Neural cell (in vitro differentiated cells): Measurements from ENCODE around the gene UBE2H. TPM values are rescaled to one million over a fixed set of nuclear protein-coding genes. Genes with fewer than 3 reads are reported as not detected.

Experiments used
- H2AFZ ChIP-seq: fragments of 200-600, 300-800 bp; sonication (generic), shearing (Covaris generic); 2 replicates; pipeline ENCODE4 v1.6.0; 2014; ENCODE audit warnings: low read depth, mild to moderate bottlenecking, antibody characterized with exemption, low read length, moderate library complexity
- H3F3A ChIP-seq: fragments of 200-600 bp; shearing (Covaris generic); 2 replicates; pipeline ENCODE4 v1.6.1; 2016; ENCODE audit warnings: mild to moderate bottlenecking, moderate library complexity, mixed read lengths, antibody characterized with exemption, low read length; ENCODE audit not compliant: insufficient read depth, poor library complexity, severe bottlenecking
- H3K27ac ChIP-seq: fragments of 200-600, 300-800 bp; sonication (generic), shearing (Covaris generic); 2 replicates; pipeline ENCODE4 v1.5.1; 2014; ENCODE audit warnings: mild to moderate bottlenecking, low read length, moderate library complexity
- H3K27me3 ChIP-seq: fragments of 300-800, 200-600 bp; sonication (generic), shearing (Covaris generic); 2 replicates; pipeline ENCODE4 v1.6.0; 2014; ENCODE audit warnings: mild to moderate bottlenecking, low read depth, low read length, moderate library complexity; ENCODE audit not compliant: insufficient read depth
- H3K36me3 ChIP-seq: fragments of 300-800, 200-600 bp; sonication (generic), shearing (Covaris generic); 2 replicates; pipeline ENCODE4 v1.5.1; 2014; ENCODE audit warnings: mild to moderate bottlenecking, antibody characterized with exemption, low read length, moderate library complexity; ENCODE audit not compliant: insufficient read depth
- H3K4me2 ChIP-seq: fragments of 300-800, 200-600 bp; sonication (generic), shearing (Covaris generic); 2 replicates; pipeline ENCODE4 v1.6.0; 2014; ENCODE audit warnings: mild to moderate bottlenecking, low read length
- H3K4me3 ChIP-seq: fragments of 300-800, 200-600 bp; sonication (generic), shearing (Covaris generic); 2 replicates; pipeline ENCODE4 v1.5.1; 2014; ENCODE audit warnings: mild to moderate bottlenecking, low read length, moderate library complexity
- H3K79me2 ChIP-seq: fragments of 200-600 bp; shearing (Covaris generic); replicated peaks from 2 replicates; pipeline ENCODE4 v1.6.0; 2014; ENCODE audit warnings: mild to moderate bottlenecking, low read length, moderate library complexity; ENCODE audit not compliant: insufficient read depth
- H3K9ac ChIP-seq: fragments of 300-800, 200-600 bp; sonication (generic), shearing (Covaris generic); 2 replicates; pipeline ENCODE4 v1.6.1; 2016; ENCODE audit warnings: mild to moderate bottlenecking, low read length, mixed read lengths
- H3K9me2 ChIP-seq: fragments of 200-600 bp; shearing (Covaris generic); 2 replicates; pipeline ENCODE4 v1.6.1; 2016; ENCODE audit warnings: mild to moderate bottlenecking, low read length, mixed read lengths; ENCODE audit not compliant: insufficient read depth
- H3K9me3 ChIP-seq: fragments of 200-600, 300-800 bp; sonication (generic), shearing (Covaris generic); 2 replicates; pipeline ENCODE4 v1.6.1; 2016; ENCODE audit warnings: mild to moderate bottlenecking, mixed run types, low read length, moderate library complexity, mixed read lengths
- H4K20me1 ChIP-seq: fragments of 200-600 bp; shearing (Covaris generic); 2 replicates; pipeline ENCODE4 v1.6.1; 2016; ENCODE audit warnings: mild to moderate bottlenecking, mixed run types; ENCODE audit not compliant: insufficient read depth
- EP300 ChIP-seq: fragments of 450-650 bp; conservative IDR thresholded peaks from 2 replicates; pipeline ENCODE4 v1.6.1; 2014; ENCODE audit warnings: antibody characterized with exemption, mild to moderate bottlenecking, moderate library complexity; ENCODE audit not compliant: poor library complexity, severe bottlenecking
- EZH2 ChIP-seq: fragments of 200-600, 300-800 bp; shearing (Covaris generic), sonication (generic); IDR thresholded peaks from 2 replicates; pipeline ENCODE4 v1.6.1; 2014; ENCODE audit warnings: antibody characterized with exemption, low read length, borderline replicate concordance, mild to moderate bottlenecking; ENCODE audit not compliant: insufficient read depth, poor library complexity, severe bottlenecking
- MXI1 ChIP-seq: fragments of 450-650 bp; conservative IDR thresholded peaks from 2 replicates; pipeline ENCODE4 v1.6.1; 2014; ENCODE audit warnings: antibody characterized with exemption, mild to moderate bottlenecking; ENCODE audit not compliant: poor library complexity, severe bottlenecking
- POLR2AphosphoS5 ChIP-seq: IDR thresholded peaks from 2 replicates; pipeline ENCODE4 v1.6.1; 2012
- RAD21 ChIP-seq: fragments of 450-650 bp; conservative IDR thresholded peaks from 2 replicates; pipeline ENCODE4 v1.6.1; 2014; ENCODE audit warnings: antibody characterized with exemption, mild to moderate bottlenecking, moderate library complexity
- REST ChIP-seq: IDR thresholded peaks from 2 replicates; pipeline ENCODE4 v1.6.1; 2012; ENCODE audit warnings: borderline replicate concordance
- SMC3 ChIP-seq: fragments of 450-650 bp; conservative IDR thresholded peaks from 2 replicates; pipeline ENCODE4 v1.6.1; 2014; ENCODE audit warnings: antibody characterized with exemption, mild to moderate bottlenecking, moderate library complexity; ENCODE audit not compliant: poor library complexity
- TAF1 ChIP-seq: IDR thresholded peaks from 2 replicates; pipeline ENCODE4 v1.6.1; 2012; ENCODE audit warnings: low read depth
- polyA plus RNA-seq: library from polyadenylated mRNA; depleted of rRNA; stranded (reverse); fragments of >200 nt; gene quantifications from 2 replicates; pipeline ENCODE4 v1.2.3, GENCODE V29; 2014
- TF ChIP-seq, protein P1 (sequence below): fragments of 450-650 bp; IDR thresholded peaks from 2 replicates; pipeline ENCODE4 v1.5.1; 2014; ENCODE audit warnings: antibody characterized with exemption, mild to moderate bottlenecking, moderate library complexity; ENCODE audit not compliant: poor library complexity, severe bottlenecking

Gene UBE2H
- polyA plus RNA-seq, 1 donor from 2014 or later, result 96.1 TPM

DNA sequence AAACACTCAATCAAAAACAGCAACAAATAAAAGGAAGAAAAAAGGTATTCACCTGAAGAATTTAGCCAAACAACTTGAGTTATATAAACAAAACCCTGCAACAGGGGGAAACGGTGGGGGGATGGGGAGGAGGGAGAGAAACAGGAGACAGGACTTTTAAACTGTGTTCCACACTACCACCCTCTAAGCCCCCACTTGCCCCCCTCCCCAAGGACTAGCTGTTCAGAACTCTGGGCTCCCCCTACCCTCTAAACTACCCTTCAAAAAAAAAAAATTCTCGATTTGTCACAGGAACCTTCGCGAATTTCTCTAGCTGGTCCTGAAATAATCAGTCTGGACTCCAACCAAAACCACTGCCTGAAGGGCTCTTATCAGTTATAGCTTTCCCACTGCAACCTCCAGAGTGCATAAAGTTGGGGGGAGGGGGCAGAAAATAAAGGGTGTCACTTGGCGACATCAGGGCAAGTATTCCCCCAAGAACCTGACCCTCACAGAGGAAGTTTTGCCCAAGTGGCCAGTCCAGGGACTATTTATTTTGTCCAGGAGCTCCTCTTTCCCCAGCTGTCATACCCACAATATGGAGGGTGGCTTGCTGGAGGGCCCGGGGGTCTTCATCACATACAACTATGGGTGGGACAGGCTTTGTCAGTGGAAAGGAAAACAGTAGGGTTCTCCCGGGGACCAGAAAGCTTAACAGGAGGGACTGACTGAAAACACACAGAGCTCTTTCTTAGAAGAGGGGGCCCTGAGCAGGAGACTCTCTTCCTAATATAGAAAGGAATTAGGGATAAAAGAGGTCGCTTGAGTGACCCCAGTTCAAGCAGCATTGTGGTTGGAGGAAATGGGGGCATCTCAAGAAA lies 1.3 kb downstream of the UBE2H start:
- H3K79me2 ChIP-seq, result peaks cover 62% of the 10 kb centered on the region
- H4K20me1 ChIP-seq, result peaks cover 4% of the 10 kb centered on the region
- peak overlapping the region; percentile 90 for H3K4me2 ChIP-seq

DNA sequence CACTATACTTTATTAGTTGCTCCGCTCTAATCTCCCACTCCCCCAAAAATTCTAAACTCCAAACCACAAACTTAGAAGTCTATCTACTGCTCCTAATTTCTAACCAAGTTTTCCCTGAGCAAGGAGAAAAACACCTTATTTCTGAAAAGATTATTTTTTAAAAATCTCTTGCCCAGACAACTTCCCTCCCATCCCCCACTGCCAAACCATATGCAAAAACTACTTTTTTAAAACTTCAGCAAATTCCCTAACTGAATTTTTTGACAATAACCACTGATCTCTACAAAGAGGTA lies 1.9 kb downstream of the UBE2H start:
- peaks cover 4% of the 10 kb centered on the region for H4K20me1 ChIP-seq
- H2AFZ ChIP-seq, result no peak overlapping the region
- H3K4me3 ChIP-seq, result peak overlapping the region; percentile 98
- H3K79me2 ChIP-seq, result peaks cover 67% of the 10 kb centered on the region
- TF ChIP-seq RAD21 (no peak), MXI1 (no peak), REST (no peak), POLR2AphosphoS5 (no peak), TAF1 (no peak)
- H3K9ac ChIP-seq, result peak overlapping the region; percentile 99
- H3K36me3 ChIP-seq, result no peaks in the 10 kb centered on the region
- no peaks in the 10 kb centered on the region for H3K9me2 ChIP-seq
- peaks cover 8% of the 10 kb centered on the region for H3F3A ChIP-seq
- H3K4me2 ChIP-seq, result peak overlapping the region; percentile 90
- no peaks in the 10 kb centered on the region for H3K9me3 ChIP-seq
- H3K27me3 ChIP-seq, result no peaks in the 10 kb centered on the region
- peak overlapping the region; percentile 95 for H3K27ac ChIP-seq

More for the DNA sequence above, 1.3 kb downstream of the UBE2H start:
- Histone ChIP-seq H3F3A (peaks cover 8% of the 10 kb centered on the region), H2AFZ (no peak overlapping the region), H3K27ac (peak overlapping the region; percentile 95), H3K9me3 (no peaks in the 10 kb centered on the region), H3K9me2 (no peaks in the 10 kb centered on the region), H3K4me3 (peak overlapping the region; percentile 98), H3K9ac (peak overlapping the region; percentile 99), H3K27me3 (no peaks in the 10 kb centered on the region), H3K36me3 (no peaks in the 10 kb centered on the region)
- TF ChIP-seq TAF1 (no peak), EZH2 (no peak), POLR2AphosphoS5 (no peak), RAD21 (no peak), EP300 (no peak), MXI1 (no peak), SMC3 (no peak), REST (no peak)
- TF ChIP-seq, protein P1, sequence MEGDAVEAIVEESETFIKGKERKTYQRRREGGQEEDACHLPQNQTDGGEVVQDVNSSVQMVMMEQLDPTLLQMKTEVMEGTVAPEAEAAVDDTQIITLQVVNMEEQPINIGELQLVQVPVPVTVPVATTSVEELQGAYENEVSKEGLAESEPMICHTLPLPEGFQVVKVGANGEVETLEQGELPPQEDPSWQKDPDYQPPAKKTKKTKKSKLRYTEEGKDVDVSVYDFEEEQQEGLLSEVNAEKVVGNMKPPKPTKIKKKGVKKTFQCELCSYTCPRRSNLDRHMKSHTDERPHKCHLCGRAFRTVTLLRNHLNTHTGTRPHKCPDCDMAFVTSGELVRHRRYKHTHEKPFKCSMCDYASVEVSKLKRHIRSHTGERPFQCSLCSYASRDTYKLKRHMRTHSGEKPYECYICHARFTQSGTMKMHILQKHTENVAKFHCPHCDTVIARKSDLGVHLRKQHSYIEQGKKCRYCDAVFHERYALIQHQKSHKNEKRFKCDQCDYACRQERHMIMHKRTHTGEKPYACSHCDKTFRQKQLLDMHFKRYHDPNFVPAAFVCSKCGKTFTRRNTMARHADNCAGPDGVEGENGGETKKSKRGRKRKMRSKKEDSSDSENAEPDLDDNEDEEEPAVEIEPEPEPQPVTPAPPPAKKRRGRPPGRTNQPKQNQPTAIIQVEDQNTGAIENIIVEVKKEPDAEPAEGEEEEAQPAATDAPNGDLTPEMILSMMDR, result no peak
